CD4-positive, CD25-positive, alpha-beta regulatory T cell (primary cell): ENCODE measurements around the gene CARD9. TPM values are rescaled to one million over a fixed set of nuclear protein-coding genes. Genes with fewer than 3 reads are reported as not detected.

Source experiments
- ATAC-seq, 2 donors: fragments of 150-1000 bp; cut with Tn5 transposase; one replicate each; pipeline ENCODE4 v1.10.0; 2021; ENCODE audit warnings: low read depth in 2 of 2, moderate number of reproducible peaks in 2 of 2, moderate library complexity in 1 of 2
- DNase-seq, 3 donors: peaks; one replicate each; pipeline versions ENCODE4 v3.0.0 to v3.0.0-alpha.2; 2012 to 2022; ENCODE audit warnings: mixed read lengths in 1 of 3
- H3K27ac ChIP-seq: one replicate; pipeline ENCODE4 v1.7.0; 2013; ENCODE audit warnings: mild to moderate bottlenecking, low read length; ENCODE audit not compliant: insufficient read depth, poor library complexity, severe bottlenecking
- H3K27me3 ChIP-seq: one replicate; pipeline ENCODE4 v1.7.0; 2013; ENCODE audit warnings: low read length; ENCODE audit not compliant: control insufficient read depth, insufficient read depth
- H3K36me3 ChIP-seq: one replicate; pipeline ENCODE4 v1.7.0; 2013; ENCODE audit warnings: mild to moderate bottlenecking, low read length, moderate library complexity; ENCODE audit not compliant: control insufficient read depth, insufficient read depth
- H3K4me1 ChIP-seq: 2 replicates; pipeline ENCODE4 v1.7.0; 2013; ENCODE audit warnings: mild to moderate bottlenecking, low read length; ENCODE audit not compliant: insufficient read depth, control insufficient read depth, poor library complexity, severe bottlenecking
- H3K4me3 ChIP-seq: one replicate; pipeline ENCODE4 v1.7.0; 2013; ENCODE audit warnings: low read depth, mild to moderate bottlenecking, low read length, moderate library complexity
- H3K9me3 ChIP-seq, 2 experiments: 1 replicate in 1 of 2; 2 replicates in 1 of 2; pipeline ENCODE4 v1.7.0; 2013; ENCODE audit warnings: low read length in 2 of 2, mild to moderate bottlenecking in 1 of 2, moderate library complexity in 1 of 2; ENCODE audit not compliant: control insufficient read depth in 2 of 2
- H3K27ac Mint-ChIP-seq, 3 donors: one replicate each; pipeline ENCODE4 v1.8.0; 2020 to 2022; ENCODE audit warnings: mild to moderate bottlenecking in 3 of 3, mixed read lengths in 3 of 3, moderate library complexity in 2 of 3
- H3K27me3 Mint-ChIP-seq: one replicate; pipeline ENCODE4 v1.8.0; 2022; ENCODE audit warnings: mild to moderate bottlenecking, mixed read lengths
- H3K36me3 Mint-ChIP-seq: one replicate; pipeline ENCODE4 v1.8.0; 2020; ENCODE audit warnings: mixed read lengths
- H3K4me1 Mint-ChIP-seq, 4 donors: one replicate each; pipeline ENCODE4 v1.8.0; 2020 to 2022; ENCODE audit warnings: mixed read lengths in 4 of 4, mild to moderate bottlenecking in 1 of 4
- H3K4me3 Mint-ChIP-seq, 4 donors: one replicate each; pipeline ENCODE4 v1.8.0; 2020 to 2022; ENCODE audit warnings: mild to moderate bottlenecking in 4 of 4, mixed read lengths in 4 of 4, moderate library complexity in 3 of 4
- H3K9me3 Mint-ChIP-seq, 7 donors: one replicate each; pipeline ENCODE4 v1.8.0; 2020 to 2022; ENCODE audit warnings: mixed read lengths in 7 of 7, mild to moderate bottlenecking in 3 of 7, moderate library complexity in 2 of 7
- polyA plus RNA-seq, 4 donors: library from polyadenylated mRNA; unstranded; fragments of 300-500 nt; fragmentation: Illumina TruSeq; gene quantifications; one replicate each; pipeline ENCODE4 v1.2.3, GENCODE V29; 2021
- total RNA-seq: library from RNA; stranded (reverse); gene quantifications from one replicate; pipeline ENCODE4 v1.2.3, GENCODE V29; 2022

CARD9 gene
- total and polyA plus RNA-seq, 5 donors from 2014 or later: 0.23 to 0.82 (median 0.35) TPM

DNA sequence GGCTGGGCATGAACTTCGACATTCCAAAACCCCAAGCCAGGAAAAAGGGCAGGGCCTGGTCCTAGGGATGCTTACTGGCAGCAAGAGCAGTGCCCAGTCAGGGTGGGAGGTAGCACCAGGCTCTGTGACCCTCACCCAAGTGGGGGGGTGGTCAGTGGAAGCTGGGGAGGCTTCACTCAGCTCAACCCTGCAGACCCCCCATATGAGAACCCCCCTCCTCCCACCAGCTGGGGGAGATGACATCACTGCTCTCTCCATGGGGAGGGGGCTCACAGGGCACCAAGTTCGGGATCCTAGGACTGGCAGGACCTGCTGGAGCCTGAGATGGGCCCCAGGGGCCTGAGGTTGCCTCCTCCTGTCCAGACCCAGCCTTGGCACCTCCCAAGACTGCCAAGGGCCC is 14.6 kb downstream of the CARD9 start:
- H3K4me1 Mint-ChIP-seq: peaks cover 0 to 4% (median 0%) of the 10 kb centered on the region in 4 donors
- DNase-seq (no peak), ATAC-seq (no peak)
- no peaks in the 10 kb centered on the region for H3K36me3 Mint-ChIP-seq
- Histone ChIP-seq H3K4me1 (no peaks in the 10 kb centered on the region), H3K9me3 (no peaks in the 10 kb centered on the region), H3K4me3 (no peak overlapping the region), H3K36me3 (no peaks in the 10 kb centered on the region), H3K27me3 (no peaks in the 10 kb centered on the region), H3K27ac (no peak overlapping the region)
- H3K27ac Mint-ChIP-seq: no peak overlapping the region
- H3K4me3 Mint-ChIP-seq: no peak overlapping the region
- no peaks in the 10 kb centered on the region for H3K9me3 Mint-ChIP-seq
- no peaks in the 10 kb centered on the region for H3K27me3 Mint-ChIP-seq

DNA sequence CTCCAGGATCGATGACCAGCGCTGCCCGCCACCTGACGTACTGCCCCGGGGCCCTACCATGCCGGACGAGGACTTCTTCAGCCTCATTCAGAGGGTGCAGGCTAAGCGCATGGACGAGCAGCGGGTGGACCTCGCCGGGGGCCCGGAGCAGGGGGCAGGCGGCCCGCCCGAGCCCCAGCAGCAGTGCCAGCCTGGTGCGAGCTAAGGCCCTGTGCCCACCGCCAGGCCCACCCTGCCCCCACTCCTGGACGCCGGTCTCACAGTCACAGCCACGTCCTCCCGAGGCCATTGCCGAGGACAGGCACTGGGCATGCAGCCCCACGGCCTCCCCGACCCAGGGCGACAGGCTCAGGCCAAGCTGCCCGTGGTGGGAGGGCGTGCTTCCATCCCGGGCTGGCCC is 15.5 kb downstream of the CARD9 start:
- Histone ChIP-seq H3K9me3 (no peaks in the 10 kb centered on the region), H3K27ac (no peak overlapping the region), H3K4me3 (no peak overlapping the region), H3K27me3 (no peaks in the 10 kb centered on the region), H3K4me1 (no peaks in the 10 kb centered on the region), H3K36me3 (no peaks in the 10 kb centered on the region)
- H3K4me3 Mint-ChIP-seq: no peak overlapping the region
- H3K27ac Mint-ChIP-seq: no peak overlapping the region
- ATAC-seq (no peak), DNase-seq (no peak)
- H3K9me3 Mint-ChIP-seq: no peaks in the 10 kb centered on the region
- H3K4me1 Mint-ChIP-seq: peaks cover 0 to 4% (median 0%) of the 10 kb centered on the region in 4 donors
- H3K36me3 Mint-ChIP-seq: no peaks in the 10 kb centered on the region
- H3K27me3 Mint-ChIP-seq: no peaks in the 10 kb centered on the region

DNA sequence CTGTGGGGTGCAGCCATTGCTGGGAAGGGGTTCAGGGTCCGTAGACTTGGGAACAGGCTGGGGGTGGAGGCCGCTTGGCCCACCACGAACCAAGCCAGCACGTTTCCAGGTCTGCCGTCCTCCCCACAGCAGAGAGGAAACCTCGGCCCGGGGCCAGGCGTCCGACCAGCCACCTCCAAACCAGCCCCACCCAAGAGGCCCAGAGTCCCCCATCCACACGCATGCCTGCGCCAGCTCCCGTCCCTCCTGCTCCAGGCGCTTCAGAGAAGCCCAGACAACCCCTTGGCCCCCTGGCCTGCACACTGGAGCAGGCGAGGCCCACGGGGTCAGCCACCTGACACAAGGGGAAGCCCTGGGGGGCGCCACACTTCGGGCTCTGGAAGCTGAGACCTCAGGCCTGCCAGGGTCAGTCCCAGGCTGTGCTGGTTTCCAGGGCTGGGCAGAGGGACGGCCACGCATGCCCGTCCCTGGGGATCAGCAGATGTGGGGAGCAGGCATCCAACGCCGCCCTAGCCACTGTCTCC is 16.2 kb downstream of the CARD9 start:
- H3K4me1 Mint-ChIP-seq: no peaks in the 10 kb centered on the region
- Histone ChIP-seq H3K4me1 (no peaks in the 10 kb centered on the region), H3K4me3 (no peak overlapping the region), H3K27ac (no peak overlapping the region), H3K9me3 (no peaks in the 10 kb centered on the region), H3K36me3 (no peaks in the 10 kb centered on the region), H3K27me3 (no peaks in the 10 kb centered on the region)
- no peak overlapping the region for H3K4me3 Mint-ChIP-seq
- no peaks in the 10 kb centered on the region for H3K9me3 Mint-ChIP-seq
- no peak for ATAC-seq
- no peak for DNase-seq
- H3K27ac Mint-ChIP-seq: no peak overlapping the region
- H3K36me3 Mint-ChIP-seq: no peaks in the 10 kb centered on the region
- no peaks in the 10 kb centered on the region for H3K27me3 Mint-ChIP-seq

DNA sequence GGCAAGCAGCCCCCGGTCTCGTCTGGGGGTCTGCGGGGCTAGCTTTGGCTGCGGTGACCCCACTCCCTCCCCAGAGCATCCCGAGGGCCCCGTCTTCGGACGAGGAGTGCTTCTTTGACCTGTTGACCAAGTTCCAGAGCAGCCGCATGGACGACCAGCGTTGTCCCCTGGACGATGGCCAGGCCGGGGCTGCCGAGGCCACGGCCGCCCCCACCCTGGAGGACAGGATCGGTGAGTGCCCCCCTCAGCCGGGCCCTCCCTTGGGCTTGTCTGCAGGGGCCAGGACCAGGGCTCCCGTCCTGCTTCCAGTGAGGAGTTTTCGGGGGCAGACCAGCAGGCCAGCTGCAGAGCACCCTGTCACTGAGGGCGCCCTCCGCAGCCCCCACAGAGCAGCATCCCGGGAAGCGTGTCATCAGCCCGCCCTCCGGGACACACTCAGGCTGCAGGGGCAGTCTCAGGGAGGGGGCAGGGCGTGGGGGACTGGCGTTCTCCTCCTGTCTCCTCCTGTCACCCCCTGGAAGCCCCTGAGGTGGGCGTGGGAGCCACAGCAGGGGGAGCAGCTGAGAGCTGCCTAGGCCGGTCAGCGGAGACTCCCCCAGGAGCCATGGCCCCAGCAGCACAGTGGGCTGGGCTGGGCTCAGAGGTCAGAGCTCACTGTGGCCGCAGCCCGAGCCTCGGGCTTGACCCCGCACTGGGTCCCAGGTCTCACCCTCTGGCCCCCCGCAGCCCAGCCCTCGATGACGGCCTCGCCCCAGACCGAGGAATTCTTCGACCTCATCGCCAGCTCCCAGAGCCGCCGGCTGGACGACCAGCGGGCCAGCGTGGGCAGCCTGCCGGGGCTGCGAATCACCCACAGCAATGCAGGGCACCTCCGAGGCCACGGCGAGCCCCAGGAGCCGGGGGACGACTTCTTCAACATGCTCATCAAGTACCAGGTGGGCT is 17.6 kb downstream of the CARD9 start:
- H3K9me3 ChIP-seq: no peaks in the 10 kb centered on the region
- H3K4me3 ChIP-seq: no peak overlapping the region
- H3K36me3 Mint-ChIP-seq: no peaks in the 10 kb centered on the region
- no peaks in the 10 kb centered on the region for H3K36me3 ChIP-seq
- H3K27me3 ChIP-seq: no peaks in the 10 kb centered on the region
- no peak overlapping the region for H3K27ac ChIP-seq
- H3K4me1 ChIP-seq: no peaks in the 10 kb centered on the region
- ATAC-seq (no peak), DNase-seq (no peak)
- H3K4me3 Mint-ChIP-seq: no peak overlapping the region
- no peaks in the 10 kb centered on the region for H3K9me3 Mint-ChIP-seq
- no peak overlapping the region for H3K27ac Mint-ChIP-seq
- no peaks in the 10 kb centered on the region for H3K27me3 Mint-ChIP-seq
- H3K4me1 Mint-ChIP-seq: no peaks in the 10 kb centered on the region

DNA sequence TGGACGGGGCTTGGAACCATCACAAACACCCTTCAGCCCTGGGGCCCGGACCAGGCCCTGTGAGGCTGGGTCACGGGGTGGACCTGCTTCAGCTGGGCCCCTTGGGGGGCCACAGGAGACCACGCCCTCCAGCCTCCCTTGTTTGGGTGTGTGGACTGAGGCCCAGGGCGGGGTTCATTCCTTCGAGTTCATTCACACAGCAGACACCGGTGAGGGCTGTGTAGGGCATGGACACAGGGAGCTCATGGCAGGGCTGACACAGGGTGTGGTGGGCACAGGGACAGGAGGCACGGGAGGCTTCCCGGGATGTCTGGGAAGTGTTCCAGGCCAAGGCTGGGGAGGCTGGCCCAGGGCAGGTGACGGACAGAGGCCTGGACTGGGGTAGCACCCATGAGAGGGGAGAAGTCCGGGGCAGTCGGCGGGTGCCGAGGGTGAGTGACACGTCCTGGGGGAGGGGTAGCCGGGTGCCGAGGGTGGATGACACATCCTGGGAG is 18.8 kb downstream of the CARD9 start:
- no peaks in the 10 kb centered on the region for H3K36me3 ChIP-seq
- H3K27me3 ChIP-seq: no peaks in the 10 kb centered on the region
- DNase-seq (no peak), ATAC-seq (no peak)
- peak overlapping the region in 1 of 4 donors; percentile 41 for H3K4me3 Mint-ChIP-seq
- H3K9me3 ChIP-seq: no peaks in the 10 kb centered on the region
- H3K36me3 Mint-ChIP-seq: no peaks in the 10 kb centered on the region
- no peak overlapping the region for H3K27ac Mint-ChIP-seq
- no peak overlapping the region for H3K4me3 ChIP-seq
- H3K27ac ChIP-seq: no peak overlapping the region
- H3K4me1 Mint-ChIP-seq: no peaks in the 10 kb centered on the region
- H3K9me3 Mint-ChIP-seq: no peaks in the 10 kb centered on the region
- H3K4me1 ChIP-seq: no peaks in the 10 kb centered on the region
- no peaks in the 10 kb centered on the region for H3K27me3 Mint-ChIP-seq

DNA sequence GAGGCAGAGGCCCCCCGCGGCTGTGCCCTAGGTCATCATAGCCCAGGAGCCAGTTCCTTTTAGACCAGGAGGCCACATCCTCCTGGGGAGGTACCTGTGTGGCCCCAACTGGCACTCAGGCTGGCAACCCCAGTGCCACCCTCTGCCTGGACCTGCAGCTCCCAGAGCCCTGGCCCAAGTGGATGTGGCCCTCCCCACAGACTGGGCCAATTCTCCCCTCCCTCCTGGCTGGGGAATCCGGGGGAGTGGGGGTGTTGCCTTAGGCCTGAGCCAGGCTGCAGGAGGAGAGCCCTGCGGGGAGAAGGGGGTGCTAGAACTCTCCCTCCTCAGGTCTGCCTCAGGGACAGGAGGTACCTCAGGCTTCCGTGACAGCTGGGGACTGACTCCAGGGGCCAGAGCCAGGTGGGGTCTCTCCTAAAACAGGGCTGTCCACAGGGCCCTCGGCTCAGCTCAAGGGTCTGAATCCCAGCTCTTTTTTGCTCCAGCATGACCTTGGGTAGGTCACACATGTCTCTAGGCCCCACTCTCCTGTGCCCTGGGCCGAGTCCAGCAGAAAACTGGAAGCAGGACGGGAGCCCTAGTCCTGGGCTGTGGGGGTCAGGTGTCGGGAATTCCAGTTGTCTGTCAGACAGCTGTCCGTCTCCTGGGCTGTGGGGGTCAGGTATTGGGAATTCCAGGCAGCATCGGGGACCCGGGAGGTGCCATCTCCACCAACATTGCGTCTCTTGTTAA is 19.5 kb downstream of the CARD9 start:
- H3K36me3 Mint-ChIP-seq: no peaks in the 10 kb centered on the region
- H3K4me3 Mint-ChIP-seq: no peak overlapping the region
- Histone ChIP-seq H3K9me3 (no peaks in the 10 kb centered on the region), H3K4me1 (no peaks in the 10 kb centered on the region), H3K4me3 (no peak overlapping the region), H3K27ac (no peak overlapping the region), H3K27me3 (no peaks in the 10 kb centered on the region), H3K36me3 (no peaks in the 10 kb centered on the region)
- H3K4me1 Mint-ChIP-seq: no peaks in the 10 kb centered on the region
- no peaks in the 10 kb centered on the region for H3K9me3 Mint-ChIP-seq
- H3K27me3 Mint-ChIP-seq: no peaks in the 10 kb centered on the region
- ATAC-seq (no peak), DNase-seq (no peak)
- H3K27ac Mint-ChIP-seq: no peak overlapping the region

DNA sequence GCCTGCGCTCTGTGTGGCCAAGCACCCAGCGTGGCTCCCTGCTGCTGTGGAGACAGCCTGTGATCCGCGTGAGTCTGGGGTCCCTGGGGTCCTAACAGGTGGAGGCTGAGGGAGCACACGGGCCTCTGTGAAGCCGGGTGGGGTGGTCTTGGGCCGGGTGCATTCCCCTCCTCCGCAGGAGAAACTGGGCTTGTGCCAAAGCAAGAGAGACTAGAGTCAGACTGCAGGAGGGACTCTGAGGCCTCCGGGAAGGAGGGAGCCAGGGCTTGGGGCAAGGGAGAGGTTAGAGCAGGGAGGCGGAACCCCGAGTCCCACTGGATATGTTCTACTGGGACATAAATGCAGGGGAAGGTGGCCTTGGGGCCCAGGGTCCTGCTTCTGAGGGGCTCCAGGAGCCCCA is 20.4 kb downstream of the CARD9 start:
- H3K4me3 Mint-ChIP-seq: no peak overlapping the region
- no peaks in the 10 kb centered on the region for H3K36me3 Mint-ChIP-seq
- H3K4me1 ChIP-seq: no peaks in the 10 kb centered on the region
- H3K27me3 Mint-ChIP-seq: no peaks in the 10 kb centered on the region
- no peak for ATAC-seq
- DNase-seq: no peak
- no peak overlapping the region for H3K27ac Mint-ChIP-seq
- H3K9me3 Mint-ChIP-seq: no peaks in the 10 kb centered on the region
- H3K36me3 ChIP-seq: no peaks in the 10 kb centered on the region
- no peaks in the 10 kb centered on the region for H3K9me3 ChIP-seq
- no peaks in the 10 kb centered on the region for H3K4me1 Mint-ChIP-seq
- no peaks in the 10 kb centered on the region for H3K27me3 ChIP-seq
- no peak overlapping the region for H3K27ac ChIP-seq
- H3K4me3 ChIP-seq: no peak overlapping the region
